ENCODE data around the gene KLHL6.
A peak's percentile ranks its signal among the peaks of the same experiment; 100 is the strongest.

Gene KLHL6

DNA sequence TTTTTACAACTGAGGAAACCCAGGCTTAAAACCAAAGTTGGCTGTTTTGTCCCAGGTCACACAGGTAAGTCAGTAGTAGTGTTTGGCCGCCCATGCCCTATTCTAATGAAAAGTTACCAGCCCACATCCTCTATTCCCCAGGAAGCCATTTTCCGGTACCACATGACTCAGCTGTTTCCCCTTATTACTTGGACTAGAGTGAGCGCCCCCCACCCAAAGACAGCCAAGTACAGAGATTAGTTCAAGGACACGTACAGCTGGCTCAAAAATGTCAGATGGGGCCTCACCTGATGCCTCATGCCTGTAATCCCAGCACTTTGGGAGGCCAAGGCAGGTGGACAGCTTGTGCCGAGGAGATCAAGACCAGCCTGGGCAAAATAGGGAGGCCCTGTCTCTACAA, 8.5 kb upstream of the KLHL6 start:
- DNase-seq (ENCODE audit: low read depth in 3 of 3) = no peak

DNA sequence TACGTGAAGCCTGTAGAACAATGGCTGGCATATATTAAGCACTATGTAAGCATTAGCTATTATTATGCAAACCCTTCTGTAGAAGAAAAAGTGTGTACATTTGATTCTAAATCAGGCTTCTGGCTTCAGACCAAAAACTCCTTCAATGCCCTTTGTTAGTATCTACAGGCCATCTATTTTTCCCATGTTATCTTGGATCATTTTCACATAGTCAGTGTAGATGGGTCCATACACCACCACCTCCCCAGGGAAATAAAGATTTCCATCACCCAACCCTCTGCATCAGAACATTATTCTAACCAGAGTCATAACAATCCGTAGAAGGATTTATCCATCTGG, 8.0 kb upstream of the KLHL6 start:
- no peak for DNase-seq (ENCODE audit: low read depth in 3 of 3)

DNA sequence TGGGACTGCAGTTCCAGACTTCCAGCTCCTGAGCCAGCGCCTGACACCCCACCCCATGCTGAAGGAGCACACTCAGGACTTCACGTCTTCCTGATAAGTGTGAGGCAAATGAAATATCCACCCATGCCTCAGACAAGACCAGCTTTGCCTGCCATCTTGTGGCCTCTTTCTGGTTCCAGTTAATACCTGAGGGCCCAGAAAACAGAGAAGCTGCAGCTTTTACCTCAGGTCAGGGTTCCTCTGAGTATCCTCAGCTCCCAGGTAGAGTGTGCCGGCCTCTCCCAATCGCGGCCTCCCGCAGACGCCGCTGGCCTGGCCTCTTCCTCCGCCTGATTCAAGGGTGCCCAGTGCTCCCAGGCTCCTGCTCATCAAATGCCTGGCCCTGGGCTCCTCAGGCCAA, 5.1 kb upstream of the KLHL6 start:
- DNase-seq (ENCODE audit: low read depth in 3 of 3) = no peak

DNA sequence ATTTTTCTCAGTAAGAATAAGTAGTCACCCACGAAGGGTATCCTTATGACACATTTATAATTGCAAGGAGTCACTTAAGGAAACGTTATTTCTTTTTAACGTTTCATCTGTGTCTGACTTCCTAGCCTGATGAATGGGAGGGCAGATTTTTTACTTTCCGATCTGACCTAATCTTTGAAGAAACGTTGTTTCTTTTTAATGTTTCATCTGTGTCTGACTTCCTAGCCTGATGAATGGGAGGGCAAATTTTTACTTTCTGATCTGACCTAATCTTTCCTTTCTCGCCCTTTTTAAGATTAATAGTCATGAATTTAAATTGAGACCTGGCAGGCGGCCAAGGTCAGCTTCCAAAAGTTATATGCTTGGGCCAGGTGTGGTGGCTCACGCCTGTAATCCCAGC, 3.0 kb upstream of the KLHL6 start:
- DNase-seq (ENCODE audit: low read depth in 3 of 3) = no peak

DNA sequence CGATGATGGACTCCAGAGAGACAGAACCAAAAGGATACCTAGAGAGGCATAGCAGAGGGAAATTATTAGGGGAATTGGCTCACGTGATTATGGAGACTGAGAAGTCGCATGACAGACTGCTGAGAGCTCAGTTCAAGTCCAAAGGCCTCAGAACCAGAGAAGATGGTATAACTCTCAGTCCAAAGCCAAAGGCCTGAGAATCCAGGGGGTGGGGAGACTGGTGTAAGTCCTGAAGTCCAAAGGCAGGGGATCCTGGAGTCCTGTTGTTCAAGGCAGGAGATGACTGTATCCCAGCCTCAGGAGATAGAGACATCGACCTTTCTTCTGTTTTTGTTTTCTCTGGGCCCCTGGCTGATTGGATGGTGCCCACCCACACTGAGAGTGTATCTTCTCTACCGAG, 1.2 kb upstream of the KLHL6 start:
- DNase-seq (ENCODE audit: low read depth in 3 of 3) = no peak

DNA sequence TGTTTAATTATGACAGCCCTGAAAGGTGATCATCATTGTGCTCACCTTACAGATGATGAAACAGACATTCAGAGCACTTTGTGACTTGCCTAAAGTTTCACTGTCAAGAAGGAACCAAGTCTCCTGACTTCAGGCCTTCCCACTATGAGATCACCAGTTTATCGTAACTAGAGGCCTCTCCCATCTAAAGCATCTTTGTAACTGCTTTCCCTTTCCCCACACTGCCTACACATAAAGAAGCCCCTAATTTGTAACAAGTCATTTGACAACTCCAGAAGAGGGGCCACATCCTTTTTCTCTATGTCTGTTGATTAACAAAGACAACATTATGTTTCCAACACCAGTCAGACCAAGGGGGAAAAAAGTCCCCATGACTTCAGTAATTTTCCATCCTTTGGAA, 1.1 kb downstream of the KLHL6 start:
- no peak for DNase-seq (ENCODE audit: low read depth in 3 of 3)

DNA sequence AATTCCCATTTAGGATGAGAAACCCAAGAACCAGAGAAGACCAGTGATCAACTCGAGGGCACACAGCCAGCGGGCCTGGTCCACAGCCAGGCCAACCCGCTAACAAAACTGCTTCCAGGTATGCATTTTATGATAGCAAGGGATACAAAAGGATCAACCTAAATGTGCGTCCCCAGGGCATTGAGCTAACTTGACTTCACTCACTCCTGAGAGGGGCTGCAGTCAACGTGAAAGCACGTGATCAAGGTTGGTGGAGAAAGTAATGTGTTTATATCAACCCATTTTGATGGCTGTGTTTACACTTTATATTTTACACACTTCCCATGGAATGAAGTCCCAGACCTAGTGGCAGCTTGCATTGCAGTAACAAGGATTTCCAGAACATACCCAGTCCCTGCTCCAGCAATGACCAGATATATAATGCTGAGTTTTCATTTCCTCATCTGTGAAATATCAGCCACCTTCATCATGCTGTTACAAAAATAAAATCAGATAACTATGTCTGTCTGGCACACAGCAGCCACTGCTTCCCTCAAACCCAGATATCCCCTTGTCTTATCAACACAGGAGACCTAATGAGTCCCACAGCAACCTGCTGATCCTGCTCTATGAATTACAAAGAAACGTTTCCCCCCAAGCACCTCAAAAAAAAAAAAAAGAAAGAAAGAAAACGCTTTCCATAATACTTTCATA, 2.0 kb downstream of the KLHL6 start:
- DNase-seq (ENCODE audit: low read depth in 3 of 3) = no peak

DNA sequence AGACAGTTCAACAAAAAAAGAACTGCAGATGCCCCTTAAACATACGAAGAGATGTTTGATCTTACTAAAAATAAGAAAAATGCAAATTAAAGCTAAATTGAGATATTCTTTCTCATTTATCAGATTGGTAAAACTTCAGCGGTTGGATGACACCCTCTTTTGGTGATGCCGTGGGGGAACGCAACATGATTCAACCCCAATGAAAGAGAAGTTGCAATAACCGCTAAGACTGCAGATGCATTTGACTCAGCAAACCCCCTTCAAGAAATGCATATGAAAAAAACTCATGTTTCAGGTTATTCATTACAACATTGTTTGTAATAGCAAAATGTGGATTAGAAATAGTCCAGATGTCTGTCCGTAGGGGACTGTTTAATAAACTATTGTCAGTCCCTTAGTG, 3.6 kb downstream of the KLHL6 start:
- peak in 2 of 3 experiments; percentile 27 to 44 for DNase-seq (ENCODE audit: low read depth in 3 of 3)

DNA sequence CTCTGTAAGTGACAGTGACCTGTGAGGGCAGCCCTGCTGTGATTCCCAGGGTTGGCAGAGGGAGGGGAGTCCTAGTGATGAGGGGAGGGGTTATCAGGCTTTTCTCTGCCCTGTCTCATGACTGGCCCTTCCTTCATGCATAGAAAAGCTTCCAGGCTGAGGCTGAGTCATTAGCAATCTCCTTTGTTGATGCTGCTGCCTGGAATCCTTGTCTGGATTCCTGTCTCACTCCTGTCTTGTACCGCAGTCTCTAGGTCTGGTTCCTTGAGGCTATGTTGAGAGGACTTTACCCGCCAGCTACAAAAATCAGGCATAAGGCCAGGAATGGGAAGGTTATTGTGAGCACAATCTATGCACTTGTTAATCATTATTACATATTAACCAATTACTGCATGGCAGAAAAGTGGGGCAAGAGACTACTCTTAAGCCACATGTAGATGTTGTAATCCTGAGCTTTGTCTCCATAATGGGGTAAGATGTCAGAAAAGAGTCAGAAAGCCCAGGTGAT, 7.2 kb downstream of the KLHL6 start:
- no peak for DNase-seq (ENCODE audit: low read depth in 3 of 3)

DNA sequence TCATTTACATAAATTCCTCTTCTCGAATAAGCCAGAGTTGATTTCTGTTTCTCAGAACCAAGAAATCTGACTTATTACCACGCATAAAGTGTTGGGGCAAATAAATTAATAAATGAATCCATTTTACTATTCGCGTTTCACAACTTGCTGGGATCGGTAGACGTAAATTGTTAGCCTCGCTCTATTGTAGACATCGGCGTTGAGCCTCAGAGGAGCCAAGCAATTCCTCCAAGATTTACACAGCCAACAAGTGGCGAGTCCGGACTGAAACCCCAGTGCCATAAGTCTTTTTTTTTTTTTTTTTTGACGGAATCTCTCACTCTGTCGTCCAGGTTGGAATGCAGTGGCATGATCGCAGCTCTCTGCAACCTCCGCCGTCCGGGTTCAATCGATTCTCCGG, 8.9 kb downstream of the KLHL6 start:
- no peak for DNase-seq (ENCODE audit: low read depth in 3 of 3)

DNA sequence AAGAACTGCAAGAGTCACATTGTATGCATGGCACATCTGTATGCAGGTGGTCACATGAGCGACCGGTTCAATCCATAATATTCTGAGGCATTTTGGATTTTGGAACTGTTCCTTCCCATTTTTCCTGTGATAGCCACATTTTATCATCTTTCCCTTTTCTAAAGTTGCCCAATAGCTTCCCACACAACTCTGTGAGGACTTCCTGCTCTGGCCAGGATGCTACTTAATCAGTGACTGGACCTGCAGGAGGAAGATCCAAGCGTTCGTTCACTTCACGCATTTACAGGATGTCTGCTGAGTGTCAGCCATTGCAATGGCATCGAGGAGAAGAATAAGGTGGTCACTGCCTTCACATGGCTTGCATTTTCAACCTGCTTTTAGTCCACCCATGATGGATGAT, 9.8 kb downstream of the KLHL6 start:
- no peak for DNase-seq (ENCODE audit: low read depth in 3 of 3)

DNA sequence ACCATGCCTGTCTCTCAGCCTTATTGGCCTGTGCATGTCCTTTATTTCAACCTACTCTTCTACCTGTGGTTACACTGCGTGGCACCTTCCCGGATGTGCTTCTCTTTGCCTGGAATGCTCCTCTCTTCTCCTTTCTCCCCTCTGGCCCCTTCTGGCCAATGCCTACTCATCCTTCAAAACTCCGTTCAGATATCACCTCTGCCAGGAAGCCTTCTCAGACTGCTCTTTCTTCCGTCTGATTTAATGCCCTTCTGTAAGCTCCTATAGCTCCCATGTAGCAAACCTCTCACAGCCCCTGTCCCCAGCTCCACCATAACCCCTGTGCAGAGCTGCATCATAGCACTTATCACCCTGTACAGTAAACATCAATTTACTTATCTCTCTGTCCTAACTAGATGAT, 13.2 kb downstream of the KLHL6 start:
- DNase-seq (ENCODE audit: low read depth in 3 of 3) = no peak

DNA sequence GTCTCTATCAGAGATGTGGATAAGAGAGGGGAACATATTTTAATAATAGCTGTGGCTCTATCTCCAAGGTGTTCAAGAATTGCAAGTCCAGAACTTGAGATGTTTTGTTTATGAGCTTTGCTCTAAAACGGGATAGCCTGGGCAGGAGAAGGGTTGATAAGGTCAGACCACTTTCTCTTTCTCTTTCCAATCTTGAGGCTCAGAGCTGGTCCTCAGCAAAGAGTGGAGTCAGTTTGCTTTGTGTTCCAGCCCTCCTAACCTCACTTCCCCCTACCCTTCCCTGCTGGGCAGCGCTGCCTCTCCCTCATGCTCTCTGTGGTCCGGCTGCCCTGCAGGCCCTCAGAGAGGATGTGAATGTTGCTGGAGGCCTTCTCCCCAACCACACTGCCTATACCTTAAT, 13.8 kb downstream of the KLHL6 start:
- no peak for DNase-seq (ENCODE audit: low read depth in 3 of 3)

DNA sequence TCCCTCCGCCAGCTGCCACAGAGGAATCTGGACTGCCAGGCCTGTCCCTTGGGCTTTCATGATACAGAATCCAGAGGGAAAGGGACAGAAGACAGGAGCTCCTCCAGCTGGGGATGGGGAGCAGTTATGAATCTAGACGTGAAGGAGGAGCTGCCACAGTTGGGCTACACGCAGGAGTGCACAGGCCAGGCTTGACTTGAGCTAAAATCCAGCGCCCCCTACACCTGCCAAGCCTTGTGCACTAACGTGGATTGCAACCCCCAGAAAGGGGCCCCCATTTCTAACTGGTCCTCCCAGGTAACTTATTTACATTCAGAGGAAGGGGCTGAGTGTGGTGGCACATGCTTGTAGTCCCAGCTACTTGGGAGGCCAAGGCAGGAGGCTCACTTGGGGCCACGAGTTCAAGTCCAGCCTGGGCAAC, 14.3 kb downstream of the KLHL6 start:
- no peak for DNase-seq (ENCODE audit: low read depth in 3 of 3)

DNA sequence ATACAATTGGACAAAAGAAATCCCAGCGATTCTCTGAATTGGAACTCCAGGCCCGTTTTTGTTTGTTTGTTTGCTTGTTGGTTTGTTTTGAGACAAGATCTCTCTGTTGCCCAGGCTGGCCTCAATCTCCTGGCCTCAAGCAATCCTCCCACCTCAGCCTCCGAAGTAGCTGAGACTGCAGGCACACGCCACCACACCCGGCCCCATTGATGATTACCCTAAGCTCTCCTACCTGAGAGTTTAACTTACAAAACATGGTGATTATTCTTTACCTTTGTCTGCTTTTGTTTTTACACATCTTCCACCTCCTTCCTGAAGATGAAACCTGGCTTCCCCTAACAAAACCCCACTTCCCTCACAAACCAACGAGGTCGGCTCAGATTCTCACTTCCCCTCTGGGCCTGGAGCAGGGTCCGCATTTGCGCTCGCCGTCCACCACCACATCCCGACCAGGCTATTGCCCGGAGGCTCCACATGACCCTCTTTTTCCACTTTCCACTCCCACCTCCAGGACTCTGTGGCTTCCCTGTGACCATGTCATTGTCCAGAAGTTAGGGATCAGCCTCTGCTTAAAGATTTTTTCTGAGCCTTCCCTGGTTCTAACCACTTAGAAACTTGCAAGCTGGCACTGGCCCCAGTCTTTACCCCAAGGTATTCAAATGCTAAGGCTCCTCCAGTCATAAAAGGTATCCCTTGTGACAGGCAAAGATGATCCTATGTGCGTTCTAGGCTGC, 14.8 kb downstream of the KLHL6 start:
- no peak for DNase-seq (ENCODE audit: low read depth in 3 of 3)

DNA sequence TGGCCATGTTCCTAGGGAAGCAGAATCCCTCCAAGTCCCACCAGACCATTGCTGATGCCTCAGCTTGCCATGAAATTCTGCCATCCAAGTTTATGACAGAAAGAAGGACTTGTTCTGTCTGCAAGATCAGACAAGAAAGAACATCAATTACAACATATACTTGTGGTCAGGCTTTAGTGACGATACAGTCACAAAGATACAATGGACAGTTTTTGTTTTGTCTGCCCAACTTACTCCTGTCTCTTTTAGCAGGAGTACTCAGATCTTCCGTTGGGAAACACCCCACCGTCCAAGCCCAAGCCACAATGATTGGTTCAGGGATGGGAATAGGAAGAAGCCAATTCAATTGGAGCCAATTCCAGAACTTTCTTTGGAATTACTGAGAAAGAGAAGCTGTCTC, 15.7 kb downstream of the KLHL6 start:
- no peak for DNase-seq (ENCODE audit: low read depth in 3 of 3)

DNA sequence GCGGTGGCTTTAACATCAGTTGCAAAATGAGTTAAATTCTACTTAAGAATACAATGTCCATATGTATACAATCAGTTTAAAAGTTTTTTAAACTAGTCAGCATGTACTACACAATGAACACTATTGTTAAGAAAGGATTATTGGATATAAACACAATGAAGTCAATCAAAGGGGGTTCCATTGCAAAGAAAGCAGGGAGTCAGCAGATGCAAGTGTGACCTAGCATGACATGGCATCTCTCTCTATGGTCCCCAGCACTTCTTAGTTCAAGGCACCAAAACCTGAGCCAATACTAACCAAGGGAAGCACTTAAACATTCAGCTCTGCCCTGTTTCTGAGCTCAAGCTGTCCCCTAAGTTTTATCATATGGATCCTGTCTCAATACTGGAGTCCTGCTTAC, 17.0 kb downstream of the KLHL6 start:
- DNase-seq (ENCODE audit: low read depth in 3 of 3) = no peak

DNA sequence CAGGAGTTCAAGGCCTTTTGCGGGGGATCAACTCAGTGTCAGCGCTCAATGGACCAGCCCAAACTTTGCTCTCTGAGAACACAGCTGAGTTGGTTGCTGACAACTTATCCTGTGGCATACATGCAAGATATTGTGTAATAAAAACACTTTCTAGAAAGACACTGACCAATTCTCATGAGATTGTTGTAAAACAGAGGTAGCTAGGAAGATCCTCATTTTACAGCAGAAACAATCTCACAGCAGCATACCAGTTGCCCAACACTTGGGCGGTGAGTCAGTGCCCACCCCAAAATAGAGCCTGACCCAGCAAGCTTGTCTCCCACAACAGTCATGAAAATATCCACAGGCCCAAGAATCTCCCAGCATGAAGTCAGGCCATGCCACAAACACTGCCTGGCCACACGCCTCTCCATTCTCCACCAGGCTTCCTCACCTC, 18.2 kb downstream of the KLHL6 start:
- no peak for DNase-seq (ENCODE audit: low read depth in 3 of 3)

DNA sequence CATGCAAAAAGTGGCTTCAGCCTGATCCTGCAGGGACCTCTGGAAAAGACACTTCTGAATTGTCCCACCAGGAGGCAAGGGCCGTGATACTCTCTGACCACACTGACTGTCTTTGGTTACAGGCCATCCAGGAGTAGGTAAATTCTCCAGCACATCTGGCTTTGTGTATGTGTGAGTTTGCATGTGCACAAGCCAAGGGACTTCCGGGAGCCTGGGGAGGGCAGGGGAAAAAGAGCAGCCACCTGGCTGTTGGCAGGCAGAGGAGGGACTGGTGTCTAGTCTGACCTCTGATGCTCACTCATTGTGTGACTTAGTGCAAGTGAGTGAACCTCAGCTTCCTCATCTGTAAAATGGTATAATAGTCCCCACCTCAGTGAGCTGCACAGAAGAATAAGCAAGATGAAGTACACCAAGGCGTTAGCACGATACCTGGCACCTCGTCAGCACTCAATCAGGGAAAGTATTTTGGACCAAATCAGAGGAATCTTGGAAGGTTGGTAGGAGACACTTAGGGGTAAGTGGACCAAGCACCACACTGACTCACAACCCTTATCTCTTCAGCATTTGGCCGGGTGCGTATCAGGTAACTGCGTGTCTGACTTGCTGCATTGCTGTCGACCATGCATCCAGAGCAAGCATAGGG, 19.1 kb downstream of the KLHL6 start:
- DNase-seq (ENCODE audit: low read depth in 3 of 3) = no peak

DNA sequence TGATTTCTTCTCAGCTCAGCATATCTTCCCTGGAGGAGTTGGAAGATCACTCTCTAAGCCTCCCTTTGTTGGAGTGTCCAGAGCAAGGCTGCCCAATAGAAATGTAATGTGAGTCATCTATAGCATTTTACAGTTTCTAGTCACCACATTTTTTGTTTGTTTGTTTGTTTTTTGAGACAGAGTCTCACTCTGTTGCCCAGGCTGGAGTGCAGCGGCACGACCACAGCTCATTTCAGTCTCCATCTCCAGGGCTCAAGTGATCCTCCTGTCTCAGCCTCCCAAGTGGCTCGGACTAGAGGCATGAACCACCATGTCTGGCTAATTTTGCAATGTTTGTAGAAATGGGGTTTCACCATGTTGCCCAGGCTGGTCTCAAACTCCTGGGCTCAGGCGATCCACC, 21.3 kb downstream of the KLHL6 start:
- no peak for DNase-seq (ENCODE audit: low read depth in 3 of 3)

DNA sequence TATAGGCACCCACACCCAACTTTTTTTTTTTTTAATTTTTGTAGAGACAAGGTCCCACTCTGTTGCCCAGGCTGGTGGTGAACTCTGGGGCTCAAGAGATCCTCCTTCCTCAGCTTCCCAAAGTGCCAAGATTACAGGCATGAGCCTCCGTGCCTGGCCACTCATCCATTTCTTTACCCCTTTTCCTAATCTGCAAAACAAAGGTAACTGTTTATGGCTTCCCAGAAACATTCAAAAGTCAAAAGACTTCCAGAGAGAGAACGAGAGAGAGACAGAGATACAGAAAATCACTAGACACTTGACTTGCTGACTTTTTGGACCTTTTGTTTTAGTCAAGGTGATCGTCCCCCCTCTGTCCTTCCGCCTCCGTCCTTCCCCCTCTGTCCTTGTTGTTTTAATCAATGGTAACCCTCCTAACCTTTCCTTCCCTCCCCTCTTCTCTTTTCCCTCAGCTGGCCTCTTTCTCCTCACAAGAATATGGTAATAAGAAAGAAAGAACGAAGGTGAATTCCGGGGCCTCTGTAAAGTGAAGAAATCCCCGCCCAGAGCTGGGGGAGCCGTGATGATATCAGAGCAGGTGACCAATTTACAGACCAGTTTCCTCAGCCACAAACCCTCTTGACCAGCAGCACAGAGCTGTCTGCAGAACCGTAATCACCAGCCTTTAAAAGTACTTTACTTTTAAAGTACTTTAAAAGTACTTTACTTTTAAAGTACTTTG, 21.9 kb downstream of the KLHL6 start:
- no peak for DNase-seq (ENCODE audit: low read depth in 3 of 3)

DNA sequence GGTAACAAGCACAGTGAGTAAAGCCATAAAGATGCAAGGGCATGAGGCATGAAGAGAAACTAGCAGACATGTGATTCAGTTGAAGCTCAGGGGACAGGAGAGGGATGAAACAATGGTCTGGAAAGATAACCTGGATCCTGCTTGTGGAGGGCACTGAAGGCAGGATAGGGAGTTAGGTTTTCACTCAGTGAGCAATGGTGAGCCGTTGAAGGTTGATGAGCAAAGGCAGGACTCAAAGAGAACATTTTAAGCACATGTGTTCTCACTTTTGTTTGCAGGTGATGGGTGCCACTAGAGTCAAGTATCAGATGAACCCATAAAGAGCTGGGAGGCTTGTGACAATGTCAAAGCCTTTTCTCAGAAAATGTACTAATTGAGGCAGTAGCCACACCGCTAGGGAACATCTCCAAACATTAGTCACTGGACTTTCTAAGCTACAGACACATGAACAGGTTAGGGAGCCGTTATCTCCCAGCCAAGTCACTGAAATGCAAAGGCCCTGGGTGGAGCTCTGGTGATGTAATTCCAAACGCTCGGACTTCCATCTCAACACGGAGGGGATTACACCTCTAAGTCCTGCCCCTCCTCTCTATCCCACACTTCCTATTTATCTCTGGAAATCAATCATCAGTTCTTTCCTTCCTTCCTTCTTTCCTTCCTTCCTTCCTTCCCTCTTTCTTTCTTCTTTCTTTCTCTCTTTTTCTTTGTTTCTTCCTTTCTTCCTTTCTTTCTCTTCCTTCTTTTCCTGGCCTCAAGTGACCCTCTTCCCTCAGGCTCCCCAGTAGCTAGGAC, 22.7 kb downstream of the KLHL6 start:
- no peak for DNase-seq (ENCODE audit: low read depth in 3 of 3)

All from stimulated activated CD4-positive, alpha-beta T cell treated with anti-CD3 and anti-CD28 coated beads, TNF-alpha, amount 100 ng/mL, for 24 hours (primary cell).